Measurements from ENCODE around the gene SLC37A2. TPM values are rescaled to one million over a fixed set of nuclear protein-coding genes. Genes with fewer than 3 reads are reported as not detected.

SLC37A2 gene
- total and polyA plus RNA-seq, 2 donors (not counting 3 experiments of a cell fraction or from before 2014, with no cell fraction given) = 1.1 to 1.7 TPM

DNA sequence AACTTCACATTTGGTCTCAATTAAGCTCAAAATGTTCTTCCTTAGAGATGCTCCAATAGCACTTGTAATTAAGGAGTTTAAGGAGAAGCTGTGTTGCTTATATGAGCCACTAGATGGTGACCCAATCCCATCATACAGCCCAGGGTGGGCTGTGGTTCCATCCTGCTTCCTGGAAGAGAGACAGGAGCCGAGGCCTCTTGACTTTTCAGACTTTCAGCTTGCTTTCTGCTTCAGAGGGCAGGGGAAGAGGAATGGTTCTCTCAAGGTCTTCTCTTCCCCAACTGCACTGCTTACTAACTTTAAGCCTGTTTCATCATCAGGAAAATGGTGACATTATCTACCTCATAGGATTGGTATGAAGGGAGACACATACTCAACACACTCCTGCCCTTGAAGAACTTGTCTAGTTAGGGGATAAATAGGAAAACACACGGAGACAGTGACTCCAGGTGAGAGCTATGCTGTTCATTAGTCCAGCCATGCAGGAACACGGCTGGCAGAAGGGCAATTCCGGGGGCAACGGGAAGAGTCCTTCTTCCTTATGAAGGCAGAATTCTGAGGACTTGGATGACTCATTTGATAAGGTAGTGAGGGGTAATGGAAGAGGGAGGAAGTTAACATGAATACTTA lies 28.3 kb downstream of the SLC37A2 start:
- Histone ChIP-seq H3K36me3 (ENCODE audit: control insufficient read depth in 2 of 2, extremely low read depth in 1 of 2, insufficient read depth in 2 of 2, low read length in 2 of 2) (no peaks in the 10 kb centered on the region), H3K79me2 (ENCODE audit: control insufficient read depth, insufficient read depth, low read length) (no peaks in the 10 kb centered on the region), H3K27ac (ENCODE audit: insufficient read depth, low read depth, low read length) (peak overlapping the region; percentile 4), H3K4me3 (replicated peaks in 1 of 3; ENCODE audit: insufficient read depth in 1 of 3, low read depth in 1 of 3, low read length in 3 of 3) (no peak overlapping the region), H3K9me3 (replicated peaks; ENCODE audit: control insufficient read depth, insufficient read depth, low read length) (no peaks in the 10 kb centered on the region), H3K4me1 (ENCODE audit: control insufficient read depth, extremely low read depth, insufficient read depth, low read length) (peaks cover 11% of the 10 kb centered on the region), H3K9ac (replicated peaks; ENCODE audit: extremely low read depth, insufficient read depth, low read length) (no peak overlapping the region), H3K27me3 (ENCODE audit: control insufficient read depth in 2 of 2, insufficient read depth in 2 of 2, low read length in 2 of 2) (no peaks in the 10 kb centered on the region), H3K9me1 (replicated peaks; ENCODE audit: control insufficient read depth, extremely low read depth, insufficient read depth, low read length) (no peaks in the 10 kb centered on the region), H2AFZ (ENCODE audit: low read depth, low read length) (peak overlapping the region; percentile 55), H3K4me2 (ENCODE audit: insufficient read depth, low read length) (peak overlapping the region; percentile 12), H4K20me1 (replicated peaks; ENCODE audit: control insufficient read depth, extremely low read depth, insufficient read depth, low read length) (no peaks in the 10 kb centered on the region)
- CTCF ChIA-PET = interaction anchor here (0.6 to 6.1 kb wide), 55 partner anchors 9 to 479 kb away, joined by 3 to 141 read pairs (median 5); partner anchors contain the start of genes PKNOX2, SLC37A2 and TMEM218
- BruUV-seq (replicated peaks) = no TSS peak
- POLR2A ChIA-PET = no interaction called here
- TF ChIP-seq FOS (IDR thresholded peaks at IDR 0.05; ENCODE audit: borderline replicate concordance, insufficient read depth, low read length) = peak; percentile 58
- TF ChIP-seq, protein P1, sequence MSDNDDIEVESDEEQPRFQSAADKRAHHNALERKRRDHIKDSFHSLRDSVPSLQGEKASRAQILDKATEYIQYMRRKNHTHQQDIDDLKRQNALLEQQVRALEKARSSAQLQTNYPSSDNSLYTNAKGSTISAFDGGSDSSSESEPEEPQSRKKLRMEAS (IDR thresholded peaks at IDR 0.05; ENCODE audit: insufficient read depth, insufficient read length) = no peak
- peak; percentile 19 for TF ChIP-seq JUN (IDR thresholded peaks at IDR 0.05; ENCODE audit: borderline replicate concordance, insufficient read depth, insufficient read length, low read depth)
- TF ChIP-seq, protein P2, sequence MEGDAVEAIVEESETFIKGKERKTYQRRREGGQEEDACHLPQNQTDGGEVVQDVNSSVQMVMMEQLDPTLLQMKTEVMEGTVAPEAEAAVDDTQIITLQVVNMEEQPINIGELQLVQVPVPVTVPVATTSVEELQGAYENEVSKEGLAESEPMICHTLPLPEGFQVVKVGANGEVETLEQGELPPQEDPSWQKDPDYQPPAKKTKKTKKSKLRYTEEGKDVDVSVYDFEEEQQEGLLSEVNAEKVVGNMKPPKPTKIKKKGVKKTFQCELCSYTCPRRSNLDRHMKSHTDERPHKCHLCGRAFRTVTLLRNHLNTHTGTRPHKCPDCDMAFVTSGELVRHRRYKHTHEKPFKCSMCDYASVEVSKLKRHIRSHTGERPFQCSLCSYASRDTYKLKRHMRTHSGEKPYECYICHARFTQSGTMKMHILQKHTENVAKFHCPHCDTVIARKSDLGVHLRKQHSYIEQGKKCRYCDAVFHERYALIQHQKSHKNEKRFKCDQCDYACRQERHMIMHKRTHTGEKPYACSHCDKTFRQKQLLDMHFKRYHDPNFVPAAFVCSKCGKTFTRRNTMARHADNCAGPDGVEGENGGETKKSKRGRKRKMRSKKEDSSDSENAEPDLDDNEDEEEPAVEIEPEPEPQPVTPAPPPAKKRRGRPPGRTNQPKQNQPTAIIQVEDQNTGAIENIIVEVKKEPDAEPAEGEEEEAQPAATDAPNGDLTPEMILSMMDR (IDR thresholded peaks at IDR 0.05; ENCODE audit: extremely low read depth in 1 of 2, insufficient read depth in 1 of 2, low read depth in 1 of 2, low read length in 2 of 2) = peak; percentile 56 to 66
- TF ChIP-seq POLR2AphosphoS5 (IDR thresholded peaks at IDR 0.05; ENCODE audit: insufficient read depth, low read depth, low read length) = no peak
- TF ChIP-seq POLR2A (IDR thresholded peaks at IDR 0.05; ENCODE audit: low read depth, low read length) = no peak
- no peak for TF ChIP-seq EZH2 (IDR thresholded peaks at IDR 0.05; ENCODE audit: borderline replicate concordance, low read depth, low read length, severe bottlenecking)
- TF ChIP-seq MYC (IDR thresholded peaks at IDR 0.05; ENCODE audit: low read depth, low read length) = no peak
- no peak for TF ChIP-seq GATA2 (IDR thresholded peaks at IDR 0.05; ENCODE audit: insufficient read depth, insufficient read length, low read depth, low read length)
- FAIRE-seq (peak; percentile 80), DNase-seq (ENCODE audit: low read depth, low spot score) (peak; percentile 81)
- intact Hi-C loops (cut with micrococcal nuclease) = loop anchor here (1.0 to 10.0 kb wide), 8 partner anchors 20 to 783 kb away; partner anchors contain the start of genes PKNOX2 and TMEM218
- dilution Hi-C loops (cut with MboI; ENCODE audit: extremely low pct_ligation_motif_present, low sequenced_read_pairs) = no loop called here

Measured in endothelial cell of umbilical vein (primary cell).